ENCODE measurements around the gene CASTOR1.
A peak's percentile ranks its signal among the peaks of the same experiment; 100 is the strongest.

CASTOR1 gene

GRCh38 chr22:30291058-30291892, 2.0 kb upstream of the CASTOR1 start:
- Histone ChIP-seq H3K27me3 (ENCODE audit: low read depth, low read length) (no peaks in the 10 kb centered on the region), H2AFZ (ENCODE audit: low read depth, low read length) (no peak overlapping the region), H3K79me2 (ENCODE audit: low read length) (no peaks in the 10 kb centered on the region), H3K36me3 (replicated peaks; ENCODE audit: low read depth, low read length) (no peaks in the 10 kb centered on the region), H3K27ac (ENCODE audit: low read length) (no peak overlapping the region), H4K20me1 (ENCODE audit: insufficient read depth, low read length) (no peaks in the 10 kb centered on the region), H3K4me2 (ENCODE audit: low read length) (no peak overlapping the region), H3K4me3 (ENCODE audit: low read length) (no peak overlapping the region), H3K4me1 (ENCODE audit: low read length) (peaks cover 24% of the 10 kb centered on the region), H3K9ac (ENCODE audit: low read length) (no peak overlapping the region), H3K9me3 (ENCODE audit: insufficient read depth, low read length) (no peaks in the 10 kb centered on the region)
- TF ChIP-seq CTCF (IDR thresholded peaks at IDR 0.05; ENCODE audit: low read depth, low read length) (no peak), EZH2phosphoT487 (IDR thresholded peaks at IDR 0.05; ENCODE audit: low read depth) (no peak)

GRCh38 chr22:30290342-30291057, 1.2 kb upstream of the CASTOR1 start:
- H3K36me3 ChIP-seq (replicated peaks; ENCODE audit: low read depth, low read length) = no peaks in the 10 kb centered on the region
- H3K27me3 ChIP-seq (ENCODE audit: low read depth, low read length) = no peaks in the 10 kb centered on the region
- TF ChIP-seq CTCF (IDR thresholded peaks at IDR 0.05; ENCODE audit: low read depth, low read length) (no peak), EZH2phosphoT487 (IDR thresholded peaks at IDR 0.05; ENCODE audit: low read depth) (no peak)
- no peak overlapping the region for H3K9ac ChIP-seq (ENCODE audit: low read length)
- H3K4me3 ChIP-seq (ENCODE audit: low read length) = peak overlapping the region; percentile 75
- H3K9me3 ChIP-seq (ENCODE audit: insufficient read depth, low read length) = no peaks in the 10 kb centered on the region
- 0 out of 2 replicates have a peak overlapping the region, but pooled peaks have one; percentile 3 for H3K27ac ChIP-seq (ENCODE audit: low read length)
- H2AFZ ChIP-seq (ENCODE audit: low read depth, low read length) = no peak overlapping the region
- H4K20me1 ChIP-seq (ENCODE audit: insufficient read depth, low read length) = no peaks in the 10 kb centered on the region
- peaks cover 24% of the 10 kb centered on the region for H3K4me1 ChIP-seq (ENCODE audit: low read length)
- H3K4me2 ChIP-seq (ENCODE audit: low read length) = peak overlapping the region; percentile 93
- H3K79me2 ChIP-seq (ENCODE audit: low read length) = no peaks in the 10 kb centered on the region

- H3K36me3 ChIP-seq (replicated peaks; ENCODE audit: low read depth, low read length) = no peaks in the 10 kb centered on the region
- H2AFZ ChIP-seq (ENCODE audit: low read depth, low read length) = no peak overlapping the region
- TF ChIP-seq CTCF (IDR thresholded peaks at IDR 0.05; ENCODE audit: low read depth, low read length) (no peak), EZH2phosphoT487 (IDR thresholded peaks at IDR 0.05; ENCODE audit: low read depth) (no peak)
- peaks cover 24% of the 10 kb centered on the region for H3K4me1 ChIP-seq (ENCODE audit: low read length)
- no peaks in the 10 kb centered on the region for H4K20me1 ChIP-seq (ENCODE audit: insufficient read depth, low read length)
- H3K4me3 ChIP-seq (ENCODE audit: low read length) = peak overlapping the region; percentile 75
- no peaks in the 10 kb centered on the region for H3K27me3 ChIP-seq (ENCODE audit: low read depth, low read length)
- no peaks in the 10 kb centered on the region for H3K79me2 ChIP-seq (ENCODE audit: low read length)
- H3K4me2 ChIP-seq (ENCODE audit: low read length) = peak overlapping the region; percentile 93
- H3K9me3 ChIP-seq (ENCODE audit: insufficient read depth, low read length) = no peaks in the 10 kb centered on the region
- no peak overlapping the region for H3K27ac ChIP-seq (ENCODE audit: low read length)
- H3K9ac ChIP-seq (ENCODE audit: low read length) = peak overlapping the region; percentile 47; the same call in 1 of the 2 replicates
Measured at GRCh38 chr22:30289980-30290313, 642 bp upstream of the CASTOR1 start.

- Histone ChIP-seq H3K79me2 (ENCODE audit: low read length) (no peaks in the 10 kb centered on the region), H3K36me3 (replicated peaks; ENCODE audit: low read depth, low read length) (no peaks in the 10 kb centered on the region), H3K9me3 (ENCODE audit: insufficient read depth, low read length) (no peaks in the 10 kb centered on the region), H3K27me3 (ENCODE audit: low read depth, low read length) (no peaks in the 10 kb centered on the region), H3K4me2 (ENCODE audit: low read length) (peak overlapping the region; percentile 93), H3K4me1 (ENCODE audit: low read length) (peaks cover 24% of the 10 kb centered on the region), H3K9ac (ENCODE audit: low read length) (peak overlapping the region; percentile 47), H4K20me1 (ENCODE audit: insufficient read depth, low read length) (no peaks in the 10 kb centered on the region), H2AFZ (ENCODE audit: low read depth, low read length) (no peak overlapping the region), H3K27ac (ENCODE audit: low read length) (no peak overlapping the region), H3K4me3 (ENCODE audit: low read length) (peak overlapping the region; percentile 75)
- TF ChIP-seq CTCF (IDR thresholded peaks at IDR 0.05; ENCODE audit: low read depth, low read length) (no peak), EZH2phosphoT487 (IDR thresholded peaks at IDR 0.05; ENCODE audit: low read depth) (no peak)
Measured at GRCh38 chr22:30288419-30289140, 725 bp downstream of the CASTOR1 start.
